NK-92 (cell line): ENCODE results near the gene CEACAM20.
"Not testable (repeated sequence)": the region's sequence is repeated elsewhere in the genome, so short reads cannot be mapped to it uniquely, and the experiment has no call there.

Source experiments
- DNase-seq: peaks from one replicate; lab custom pipeline; 2025; ENCODE audit not compliant: unreplicated experiment; lab: John Stamatoyannopoulos, UW

Gene CEACAM20

DNA sequence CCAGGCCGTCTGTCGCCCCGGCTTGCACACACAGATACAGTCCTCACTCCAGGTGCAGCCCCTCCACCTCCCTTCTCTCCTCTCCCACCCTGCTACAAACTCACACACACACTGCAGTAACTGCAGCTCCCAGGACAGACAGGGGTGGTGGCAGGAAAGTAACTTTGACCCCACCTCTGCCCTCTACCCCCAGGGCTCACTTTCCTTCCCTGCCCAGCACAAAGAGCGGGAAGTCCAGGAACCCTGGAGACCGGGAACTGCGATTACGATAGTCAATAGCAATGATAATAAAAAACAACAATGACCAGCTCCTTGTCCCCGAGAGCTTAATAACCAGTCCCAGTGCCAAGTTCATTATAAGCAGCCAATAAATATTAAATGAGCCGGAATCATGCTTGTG lies at the start of gene CEACAM20:
Gene CEACAM20 (minus strand): TSS at position 140 of the 400 bp plus-strand sequence. CDS start 166 bp downstream, outside the sequence.
- no peak for DNase-seq

DNA sequence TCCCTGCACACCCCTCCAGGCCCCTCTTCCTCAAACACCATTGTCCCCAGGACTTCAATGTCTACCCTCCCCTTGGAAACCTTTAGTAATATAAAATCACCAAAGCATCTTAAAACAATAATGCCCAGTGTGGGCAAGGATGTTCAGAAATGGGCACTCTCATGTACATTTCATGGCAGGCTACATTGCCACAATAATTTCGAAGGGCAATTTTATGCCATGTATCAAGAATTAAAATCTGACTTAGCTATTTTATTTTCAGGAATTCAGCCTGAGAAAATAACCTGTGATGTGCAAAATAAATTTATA lies 48.0 kb upstream of the CEACAM20 start:
- no peak for DNase-seq

DNA sequence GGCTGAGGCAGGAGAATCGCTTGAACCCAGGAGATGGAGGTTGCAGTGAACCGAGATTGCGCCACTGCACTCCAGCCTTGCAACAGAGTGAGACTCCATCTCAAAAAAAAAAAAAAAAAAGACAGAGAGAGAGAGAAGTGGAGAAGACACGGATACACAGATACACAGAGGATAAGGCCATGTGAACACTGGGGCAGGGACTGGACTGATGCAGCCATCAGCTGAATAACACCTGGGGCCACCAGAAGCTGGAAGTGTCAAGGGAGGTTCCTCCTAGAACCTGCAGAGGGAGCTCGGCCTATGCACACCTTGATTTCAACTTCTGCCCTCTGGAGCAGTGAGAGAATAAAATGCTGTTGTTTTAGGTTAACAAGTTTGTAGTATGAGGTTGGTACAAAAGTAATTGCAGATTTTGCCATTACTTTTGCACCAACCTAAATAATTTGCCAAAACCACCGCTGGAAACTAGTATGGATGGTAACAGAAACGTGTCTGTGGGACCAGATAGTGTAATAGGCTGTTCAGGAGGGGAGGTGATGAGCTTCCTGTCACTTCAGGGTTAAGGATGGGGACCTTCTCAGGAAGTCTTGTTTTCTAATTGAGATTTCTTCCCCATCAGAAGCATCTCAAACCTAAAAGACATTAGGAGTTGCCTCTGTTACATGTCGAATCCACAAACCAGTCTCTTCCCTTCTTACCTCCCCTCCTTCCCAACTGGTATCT lies 47.5 kb upstream of the CEACAM20 start:
- no peak for DNase-seq

DNA sequence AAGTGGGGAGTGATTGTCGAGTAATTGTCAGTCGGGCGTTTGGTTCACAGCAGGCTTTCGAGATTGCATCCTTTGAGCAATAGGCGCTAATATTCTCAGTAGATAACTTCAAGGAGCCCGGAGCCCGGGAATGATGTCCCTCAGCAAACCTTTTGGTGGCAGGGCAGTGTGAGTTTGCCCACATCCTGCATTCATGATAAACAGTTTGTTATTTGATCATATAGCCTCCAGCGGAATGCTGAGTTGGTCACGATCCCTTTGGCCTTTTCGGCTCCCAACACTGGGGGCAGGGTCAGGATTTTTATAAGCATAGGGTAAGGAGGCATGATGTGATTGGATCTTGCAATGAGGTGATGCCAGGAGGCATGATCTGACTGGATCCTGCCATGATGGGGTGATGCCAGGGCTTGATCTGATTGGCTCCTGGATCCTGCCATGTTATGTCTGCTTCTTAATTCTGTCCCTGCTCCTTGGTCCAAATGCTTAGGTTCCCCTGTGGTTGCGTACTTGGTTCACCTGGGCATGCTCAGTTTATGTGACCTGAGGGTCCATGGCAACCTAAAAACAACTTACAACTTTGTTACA lies 45.7 kb upstream of the CEACAM20 start:
- DNase-seq = no peak

DNA sequence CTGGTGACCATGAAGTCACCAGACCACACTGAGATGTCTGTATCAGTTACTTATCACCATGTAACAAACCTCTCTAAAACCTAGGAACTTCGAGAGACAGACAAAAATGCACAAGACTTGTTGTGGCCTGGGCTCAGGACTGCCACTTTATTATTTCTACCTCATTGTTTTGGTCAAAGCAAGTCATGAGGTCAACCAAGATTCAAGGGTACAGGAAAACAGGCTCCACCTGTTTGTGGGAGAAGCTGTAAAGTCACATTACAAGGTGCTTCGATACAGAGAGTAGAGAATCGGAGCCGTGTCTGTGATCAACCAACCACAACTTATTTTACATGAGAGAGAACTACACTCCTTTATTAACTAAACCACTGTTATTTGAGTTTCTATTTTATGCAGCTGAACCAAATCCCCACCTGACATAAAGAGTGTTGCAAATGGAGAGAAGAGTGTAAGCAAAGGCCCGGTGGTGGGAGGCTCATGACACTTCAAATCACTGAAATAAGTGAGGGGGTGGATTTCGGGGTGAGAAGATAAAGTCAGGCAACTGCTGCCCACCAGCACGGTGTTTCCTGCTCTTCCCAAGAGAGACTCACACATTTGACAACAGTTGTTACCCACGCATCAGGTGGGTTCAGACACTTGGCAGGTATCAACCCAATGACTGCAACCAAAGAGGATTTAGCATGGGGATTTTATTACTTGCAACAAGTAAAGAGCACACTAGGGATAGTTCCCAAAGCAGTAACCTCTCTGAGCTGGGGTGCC lies 44.9 kb upstream of the CEACAM20 start:
- no peak for DNase-seq

DNA sequence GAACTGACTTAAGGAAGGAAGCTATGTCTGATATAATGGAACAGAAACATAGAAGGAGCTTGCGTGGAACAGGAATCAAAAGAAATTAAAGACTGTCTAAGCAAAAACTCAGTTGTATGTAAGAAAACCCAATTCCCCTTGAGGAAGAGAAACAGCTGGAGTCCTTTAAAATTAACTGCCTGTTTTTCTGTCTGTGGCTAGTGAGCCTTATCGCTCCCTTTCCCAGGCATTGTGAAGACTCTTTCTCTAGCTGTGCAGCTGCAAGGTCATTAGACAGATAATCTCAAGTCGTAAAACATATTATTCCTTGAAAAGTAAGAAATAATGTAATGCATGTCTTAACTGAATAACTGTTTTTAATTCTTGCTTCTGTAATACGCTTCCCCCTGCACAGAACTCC lies 44.2 kb upstream of the CEACAM20 start:
- no peak for DNase-seq

DNA sequence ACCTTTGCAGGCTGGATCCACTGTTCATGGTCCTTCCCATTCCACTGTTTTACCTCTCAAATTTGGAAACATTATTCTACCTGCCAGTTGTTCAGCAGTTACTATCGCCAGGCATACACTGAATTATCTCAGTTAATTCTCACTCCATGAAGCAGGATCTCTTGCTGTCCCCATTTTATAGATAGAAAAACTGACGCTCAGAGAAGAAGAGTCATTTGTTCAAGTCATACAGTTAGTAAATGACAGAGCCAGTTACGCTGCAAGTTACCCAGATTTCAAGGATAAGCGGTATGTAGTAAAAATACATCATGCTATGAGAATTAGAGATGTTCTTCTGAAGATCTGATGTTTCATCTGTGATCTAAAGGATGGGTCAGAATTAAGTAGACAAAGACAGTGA lies 43.7 kb upstream of the CEACAM20 start:
- no peak for DNase-seq

DNA sequence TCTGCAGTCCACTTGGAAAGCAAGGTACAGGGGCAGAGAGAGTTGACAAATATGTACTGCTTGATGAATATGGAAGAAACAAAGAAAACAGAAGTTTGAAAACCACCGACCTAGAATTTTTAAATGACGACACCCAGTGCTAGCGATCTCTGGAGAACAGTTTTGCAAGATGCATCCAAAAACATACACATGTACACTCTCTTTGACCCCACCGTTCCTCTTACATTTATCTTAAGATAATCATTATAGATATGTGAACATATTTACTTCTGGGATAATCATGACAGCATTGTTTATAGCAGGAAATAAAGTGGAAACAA lies 43.1 kb upstream of the CEACAM20 start:
- no peak for DNase-seq

DNA sequence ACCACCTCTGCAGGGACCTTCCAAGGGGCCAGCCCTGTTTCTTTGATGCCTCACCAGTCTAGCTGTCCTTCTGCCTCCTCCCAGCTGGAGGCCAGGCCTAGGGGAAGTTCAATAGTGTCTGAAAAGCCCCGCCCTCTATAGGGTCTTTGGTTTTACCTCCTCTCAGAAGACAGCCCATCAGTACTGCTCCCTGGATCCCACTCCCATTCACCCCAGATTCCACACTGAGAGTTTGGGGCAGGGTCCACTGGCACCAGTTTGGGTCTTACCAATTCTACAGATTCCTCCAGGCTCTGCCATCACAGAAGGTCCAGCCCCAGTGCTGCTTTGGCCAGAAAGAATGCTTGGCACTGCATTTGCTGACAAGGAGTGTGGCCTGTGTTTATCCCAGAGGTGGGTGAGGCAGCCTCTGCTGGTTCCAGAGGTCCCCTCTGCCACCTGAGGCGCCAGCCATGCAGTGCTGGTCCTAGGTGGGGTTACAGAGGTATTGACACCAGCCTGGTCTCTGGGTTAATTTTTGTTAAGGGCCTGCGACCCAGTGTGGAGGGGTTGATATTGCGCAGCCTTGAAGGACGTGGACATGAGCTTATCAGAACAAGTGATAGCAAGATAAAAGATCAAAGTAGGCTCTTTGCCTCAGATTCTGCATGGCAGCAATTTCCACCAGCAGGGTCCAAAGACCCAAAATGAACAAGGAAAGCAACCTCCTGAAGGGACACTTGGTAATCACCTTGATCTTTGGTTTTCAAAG lies 42.5 kb upstream of the CEACAM20 start:
- no peak for DNase-seq

DNA sequence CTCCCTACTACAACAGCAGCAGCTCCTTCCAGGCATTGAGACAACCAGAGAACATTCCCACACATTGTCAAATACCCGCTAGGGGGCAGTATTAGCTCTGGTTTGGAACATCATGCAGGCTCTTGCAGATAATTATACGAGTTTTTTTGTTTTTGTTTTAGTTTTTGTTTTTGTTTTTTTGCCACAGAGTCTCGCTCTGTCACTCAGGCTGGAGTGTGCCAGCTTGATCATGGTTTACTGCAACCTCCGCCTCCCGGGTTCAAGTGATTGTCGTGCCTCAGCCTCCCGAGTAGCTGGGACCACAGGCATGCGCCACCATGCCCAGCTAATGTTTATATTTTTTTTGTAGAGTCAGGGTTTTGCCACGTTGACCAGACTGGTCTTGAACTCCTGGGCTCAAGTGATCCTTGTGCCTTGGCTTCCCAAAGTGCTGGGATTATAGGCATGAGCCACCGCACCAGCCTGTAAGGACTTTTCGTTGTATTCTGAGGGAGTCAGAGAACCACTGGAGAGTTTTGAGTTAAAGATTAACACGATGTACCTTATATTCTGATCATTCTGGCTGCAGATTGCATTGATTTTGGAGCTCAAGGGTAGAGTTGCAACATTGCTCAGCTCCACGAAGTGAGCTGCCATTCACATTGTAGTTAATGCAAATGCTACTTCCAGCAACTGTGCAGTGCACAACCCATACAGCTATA lies 41.7 kb upstream of the CEACAM20 start:
- no peak for DNase-seq

DNA sequence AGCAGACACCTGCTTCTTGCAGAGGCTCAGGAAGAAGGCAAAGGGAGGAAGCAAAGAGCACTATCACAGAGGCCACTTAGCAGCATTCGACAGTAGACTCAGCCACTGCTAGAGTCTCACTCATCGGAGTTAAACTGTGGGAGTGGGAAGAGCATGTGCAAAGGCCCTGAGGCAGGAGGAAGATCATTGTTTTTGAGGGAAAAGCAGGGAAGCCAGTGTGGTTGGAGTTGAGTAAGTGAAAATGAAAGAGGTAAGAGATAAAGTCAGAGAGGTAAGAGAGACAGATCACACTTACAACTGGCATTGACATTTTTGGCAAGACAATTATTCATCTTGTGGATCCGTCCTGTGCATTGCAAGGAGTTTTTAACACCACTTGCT lies 41.1 kb upstream of the CEACAM20 start:
- no peak for DNase-seq

DNA sequence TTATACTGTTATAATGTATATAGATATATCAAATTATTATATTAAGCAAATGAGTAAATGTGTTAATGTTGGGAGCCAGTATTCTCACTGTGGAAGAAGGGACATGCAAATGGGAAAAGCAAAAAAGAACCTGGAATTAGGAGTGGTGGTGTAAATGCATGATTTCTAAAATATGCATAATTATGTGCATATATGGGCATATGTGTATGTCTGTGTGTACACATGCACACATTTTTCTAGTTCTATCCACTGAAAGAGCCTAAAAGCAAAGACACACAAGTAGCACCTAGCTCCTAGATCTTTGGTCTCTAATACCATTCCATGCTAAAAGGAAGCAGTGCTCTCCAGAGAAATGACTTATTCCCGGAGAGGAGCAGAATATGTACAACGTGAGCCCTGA lies 38.3 kb upstream of the CEACAM20 start:
- no peak for DNase-seq

DNA sequence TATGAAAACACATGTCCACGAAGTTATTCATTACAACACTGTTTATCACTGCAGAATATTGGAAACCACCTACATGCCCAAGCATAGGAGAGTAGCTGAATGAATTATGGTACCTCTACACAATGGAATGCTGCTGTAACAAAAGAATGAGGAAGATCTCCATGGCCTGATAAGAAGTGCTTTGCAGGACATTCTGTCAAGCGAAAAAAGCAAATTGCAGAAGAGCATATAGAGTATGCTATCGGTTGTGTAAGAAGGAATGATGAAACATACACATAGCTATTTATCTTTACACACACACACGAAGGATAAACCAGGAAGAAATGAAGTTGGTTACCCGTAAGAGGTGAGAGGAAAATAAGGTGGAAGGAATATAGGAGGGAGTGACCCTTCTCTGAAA lies 37.5 kb upstream of the CEACAM20 start:
- no peak for DNase-seq

DNA sequence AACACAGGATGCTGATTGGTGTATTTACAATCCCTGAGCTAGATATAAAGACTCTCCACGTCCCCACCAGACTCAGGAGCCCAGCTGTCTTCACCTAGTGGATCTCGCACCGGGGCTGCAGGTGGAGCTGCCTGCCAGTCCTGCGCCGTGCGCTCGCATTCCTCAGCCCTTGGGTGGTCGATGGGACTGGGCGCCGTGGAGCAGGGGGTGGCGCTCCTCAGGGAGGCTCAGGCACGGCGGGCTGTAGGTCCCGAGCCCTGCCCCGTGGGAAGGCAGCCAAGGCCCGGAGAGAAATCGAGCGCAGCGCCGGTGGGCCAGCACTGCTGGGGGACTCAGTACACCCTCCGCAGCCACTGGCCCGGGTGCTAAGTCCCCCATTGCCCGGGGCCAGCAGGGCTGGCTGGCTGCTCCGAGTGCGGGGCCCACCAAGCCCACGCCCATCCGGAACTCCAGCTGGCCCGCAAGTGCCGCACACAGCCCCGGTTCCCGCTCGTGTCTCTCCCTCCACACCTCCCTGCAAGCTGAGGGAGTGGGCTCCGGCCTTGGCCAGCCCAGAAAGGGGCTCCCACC lies 33.7 kb upstream of the CEACAM20 start:
- not testable (repeated sequence) for DNase-seq

DNA sequence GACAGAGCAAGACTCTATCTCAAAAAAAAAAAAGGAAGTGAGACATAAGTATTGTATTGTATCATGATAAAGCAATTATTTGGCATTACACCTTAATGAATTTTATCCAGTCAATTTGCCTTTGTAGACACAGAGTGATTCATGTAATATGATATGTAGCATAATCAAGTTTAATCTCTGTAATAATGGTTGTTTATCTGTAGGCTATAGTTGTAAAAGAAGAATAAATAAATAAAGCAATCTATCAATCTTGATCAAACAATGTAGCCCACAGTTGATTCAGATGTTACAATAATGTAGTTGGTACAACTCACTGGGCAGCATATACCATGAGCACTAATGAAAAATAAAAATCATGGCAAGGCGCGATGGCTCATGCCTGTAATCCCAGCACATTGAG lies 28.5 kb upstream of the CEACAM20 start:
- no peak for DNase-seq

DNA sequence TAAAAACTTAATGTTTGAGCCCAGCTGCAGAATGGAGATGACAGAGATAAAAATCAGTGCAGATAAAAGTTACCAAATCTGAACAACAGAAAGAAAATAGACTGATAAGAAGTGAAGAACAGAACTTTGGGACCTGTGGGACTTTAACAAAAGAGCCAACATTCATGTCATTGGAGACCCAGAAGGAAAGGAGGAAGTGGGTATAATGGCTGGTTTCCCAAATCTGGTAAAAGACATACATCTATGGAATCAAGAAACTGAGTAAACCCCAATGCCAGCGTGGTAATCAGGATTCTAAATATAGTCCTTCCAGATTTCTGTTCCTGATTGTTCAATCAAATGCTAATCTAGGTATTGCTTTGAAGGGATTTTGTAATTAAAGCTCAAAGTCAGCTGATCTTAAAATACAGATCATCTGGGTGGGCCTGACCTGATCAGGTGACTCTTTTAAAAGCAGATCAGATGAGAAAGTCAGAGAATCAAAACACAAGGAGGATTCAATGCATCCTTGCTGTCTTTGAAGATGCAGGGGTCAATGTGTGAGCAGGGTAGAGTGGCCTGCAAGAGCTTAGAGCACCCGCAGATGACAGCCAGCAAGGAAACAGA lies 25.3 kb upstream of the CEACAM20 start:
- no peak for DNase-seq

DNA sequence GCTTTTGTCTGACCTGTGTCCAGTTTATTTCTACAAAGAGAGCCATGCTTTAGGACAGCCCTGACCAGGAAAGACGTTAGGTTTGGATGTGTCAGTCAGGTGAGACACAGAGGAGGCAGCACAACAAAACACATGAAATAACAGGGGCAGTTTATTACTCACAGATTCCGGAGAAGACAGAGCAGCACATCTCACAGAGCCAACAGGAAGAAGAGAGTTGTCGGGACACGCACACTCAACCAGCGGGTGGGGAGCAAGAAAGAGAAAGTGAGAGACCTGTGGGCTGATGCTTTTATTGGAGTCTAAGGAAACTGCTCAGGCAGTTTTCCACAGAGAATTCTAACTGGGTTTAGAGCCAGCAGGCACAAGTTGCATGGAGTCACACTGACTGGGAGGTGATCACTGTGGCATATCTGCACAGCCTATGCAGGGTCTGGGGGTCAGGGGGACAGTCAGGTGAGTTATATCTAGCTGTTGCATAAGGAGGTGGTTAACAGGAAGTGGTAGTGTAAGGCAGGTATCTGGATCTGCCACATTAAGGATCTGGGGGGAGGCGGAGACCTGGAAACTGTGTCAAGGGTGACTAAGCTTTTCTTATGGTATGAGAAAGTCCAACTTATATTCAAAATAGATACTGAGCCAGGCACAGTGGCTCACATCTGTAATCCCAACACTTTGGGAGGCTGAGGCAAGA lies 24.1 kb upstream of the CEACAM20 start:
- no peak for DNase-seq

DNA sequence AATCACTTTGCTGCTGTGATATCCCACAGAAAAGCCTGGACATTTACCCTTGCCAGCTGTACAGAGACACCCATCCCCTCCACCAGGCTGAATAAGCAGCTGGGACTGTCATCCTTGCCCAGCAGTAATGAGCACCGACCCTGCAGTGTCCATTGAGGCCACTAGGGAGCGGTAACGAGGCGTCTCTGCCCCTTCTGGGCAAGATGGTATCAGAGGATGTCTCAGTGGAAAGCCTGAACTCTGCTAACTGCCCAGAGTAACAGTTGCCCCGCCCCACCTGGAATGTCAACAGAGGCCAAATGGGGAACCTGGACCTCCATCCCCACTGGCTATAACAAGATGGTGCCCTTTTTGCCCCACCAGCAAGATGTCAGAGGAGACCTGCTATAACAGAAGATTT lies 22.8 kb upstream of the CEACAM20 start:
- no peak for DNase-seq

DNA sequence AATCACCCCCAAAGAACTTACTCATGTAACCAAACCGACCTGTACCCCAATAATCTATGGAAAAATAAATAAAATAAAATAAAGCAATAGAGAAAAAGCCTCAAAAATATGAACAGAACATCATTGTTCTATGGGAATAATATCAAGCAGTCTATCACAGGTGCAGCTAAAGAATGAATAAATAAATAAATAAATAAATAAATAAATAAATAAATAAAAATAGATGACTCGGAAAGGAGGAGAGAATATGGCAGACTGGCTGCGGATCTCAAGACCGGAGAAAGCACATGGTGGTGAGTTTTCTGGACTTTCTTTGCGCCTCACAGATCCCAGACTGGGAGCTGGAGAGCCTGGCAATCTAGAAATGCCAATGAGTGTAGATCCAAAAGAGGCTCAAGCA lies 22.4 kb upstream of the CEACAM20 start:
- DNase-seq = no peak

DNA sequence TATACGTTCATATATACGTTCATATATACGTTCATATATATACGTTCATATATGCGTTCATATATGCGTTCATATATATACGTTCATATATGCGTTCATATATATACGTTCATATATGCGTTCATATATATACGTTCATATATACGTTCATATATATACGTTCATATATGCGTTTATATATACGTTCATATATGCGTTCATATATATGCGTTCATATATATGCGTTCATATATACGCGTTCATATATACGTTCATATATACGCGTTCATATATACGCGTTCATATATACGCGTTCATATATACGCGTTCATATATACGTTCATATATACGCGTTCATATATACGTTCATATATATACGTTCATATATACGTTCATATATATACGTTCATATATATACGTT lies 21.5 kb upstream of the CEACAM20 start:
- DNase-seq = not testable (repeated sequence)
